Small intestine (tissue), 7 donors: ENCODE results near the gene EXOC3. TPM values are rescaled to one million over a fixed set of nuclear protein-coding genes. Genes with fewer than 3 reads are reported as not detected.
A peak's percentile ranks its signal among the peaks of the same experiment; 100 is the strongest.

Source experiments
- DNase-seq, 2 donors: peaks; one replicate each; pipeline versions ENCODE4 v3.0.0 to v3.0.0-alpha.2; 2013
- FAIRE-seq: peaks from 2 replicates; lab custom pipeline; 2012; peaks lifted over from hg19 to GRCh38; lab: Jason Lieb, UNC
- H3K27ac ChIP-seq, 3 donors: one replicate each; pipeline ENCODE4 v1.5.1; 2013; ENCODE audit warnings: low read length in 2 of 3, mild to moderate bottlenecking in 2 of 3, control low read depth in 1 of 3, inconsistent platforms in 1 of 3, low read depth in 1 of 3, moderate library complexity in 1 of 3
- H3K27me3 ChIP-seq, 3 donors: one replicate each; pipeline ENCODE4 v1.6.1; 2013; ENCODE audit warnings: low read length in 3 of 3, inconsistent platforms in 1 of 3; ENCODE audit not compliant: control insufficient read depth in 3 of 3, insufficient read depth in 3 of 3
- H3K36me3 ChIP-seq, 3 donors: one replicate each; pipeline ENCODE4 v1.6.1; 2013; ENCODE audit warnings: low read length in 3 of 3, inconsistent platforms in 1 of 3, low read depth in 1 of 3, mild to moderate bottlenecking in 1 of 3, moderate library complexity in 1 of 3; ENCODE audit not compliant: control insufficient read depth in 3 of 3, insufficient read depth in 2 of 3
- H3K4me1 ChIP-seq, 3 donors: one replicate each; pipeline ENCODE4 v1.6.1; 2013; ENCODE audit warnings: low read length in 2 of 3, inconsistent platforms in 1 of 3, low read depth in 1 of 3, mild to moderate bottlenecking in 1 of 3, moderate library complexity in 1 of 3; ENCODE audit not compliant: control insufficient read depth in 3 of 3, insufficient read depth in 2 of 3
- H3K4me3 ChIP-seq, 3 donors: one replicate each; pipeline ENCODE4 v1.5.1; 2013; ENCODE audit warnings: low read length in 3 of 3, control low read depth in 1 of 3, inconsistent platforms in 1 of 3, low read depth in 1 of 3, mild to moderate bottlenecking in 1 of 3, moderate library complexity in 1 of 3
- H3K9me3 ChIP-seq, 2 donors: one replicate each; pipeline ENCODE4 v1.6.1; 2013; ENCODE audit warnings: low read depth in 1 of 2, low read length in 1 of 2; ENCODE audit not compliant: control insufficient read depth in 2 of 2, insufficient read depth in 1 of 2
- WGBS, 3 donors: extraction: QIAGEN DNeasy Blood & Tissue Kit; methylation state at CpG; one replicate each; pipeline ENCODE4 v1.1.7; 2013; 5-methylcytosine and 5-hydroxymethylcytosine counted together
- polyA plus RNA-seq, 4 donors: library from polyadenylated mRNA; stranded (reverse) in 3 of 4; unstranded in 1 of 4; fragments of 200-250 nt in 3 of 4; fragments of 120-200 nt in 1 of 4; gene quantifications; one replicate each; pipeline versions ENCODE4 v1.2.1 to v1.2.3, GENCODE V29; 2013
- donor health status: healthy with polysubstance abuse.
- donor health status: control.
- donor health status: control.
- donor health status: Bipolar disorder and iron deficiency.
- donor health status: healthy.

Gene EXOC3
- polyA plus RNA-seq, 4 donors: 47.2 to 85.7 (median 64.4) TPM

GRCh38 chr5:427415-428087 lies 15.4 kb upstream of the EXOC3 start:
- WGBS, 3 donors: 92 to 95% (median 93%) methylated on average over 39 of the region's 39 CpGs
- peaks cover 0 to 5% (median 0%) of the 10 kb centered on the region in 3 donors for H3K36me3 ChIP-seq
- FAIRE-seq: no peak
- no peaks in the 10 kb centered on the region for H3K9me3 ChIP-seq
- H3K4me1 ChIP-seq: peaks cover 0 to 13% (median 0%) of the 10 kb centered on the region in 3 donors
- H3K27me3 ChIP-seq: no peaks in the 10 kb centered on the region
- DNase-seq: no peak
- no peak overlapping the region for H3K4me3 ChIP-seq
- H3K27ac ChIP-seq: no peak overlapping the region

DNA sequence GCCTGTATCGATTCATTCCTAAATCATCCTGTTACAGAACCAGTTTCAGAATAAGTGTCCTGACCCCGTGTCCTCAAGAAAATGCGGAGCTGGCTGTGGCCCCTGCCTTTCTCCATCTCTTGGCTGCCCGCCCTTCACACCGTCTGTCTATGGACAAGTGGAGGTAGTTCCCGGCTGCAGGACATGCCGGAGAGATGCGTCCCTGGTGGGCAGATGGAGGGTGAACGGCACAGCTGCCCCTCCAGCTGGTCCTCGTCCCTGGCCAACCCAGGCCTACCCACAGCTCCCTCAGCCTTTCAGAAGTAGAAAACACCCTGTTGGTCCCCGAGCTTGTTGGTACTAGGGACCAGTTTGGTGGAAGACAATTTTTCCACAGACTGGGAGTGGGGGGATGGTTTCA lies 14.8 kb upstream of the EXOC3 start:
- Histone ChIP-seq H3K4me3 (no peak overlapping the region), H3K27me3 (no peaks in the 10 kb centered on the region), H3K27ac (no peak overlapping the region), H3K9me3 (no peaks in the 10 kb centered on the region), H3K4me1 (peaks cover 0 to 13% (median 0%) of the 10 kb centered on the region in 3 donors), H3K36me3 (peaks cover 0 to 5% (median 0%) of the 10 kb centered on the region in 3 donors)
- 90% methylated on average over 11 of the region's 11 CpGs for WGBS, 3 donors
- DNase-seq (no peak), FAIRE-seq (no peak)

DNA sequence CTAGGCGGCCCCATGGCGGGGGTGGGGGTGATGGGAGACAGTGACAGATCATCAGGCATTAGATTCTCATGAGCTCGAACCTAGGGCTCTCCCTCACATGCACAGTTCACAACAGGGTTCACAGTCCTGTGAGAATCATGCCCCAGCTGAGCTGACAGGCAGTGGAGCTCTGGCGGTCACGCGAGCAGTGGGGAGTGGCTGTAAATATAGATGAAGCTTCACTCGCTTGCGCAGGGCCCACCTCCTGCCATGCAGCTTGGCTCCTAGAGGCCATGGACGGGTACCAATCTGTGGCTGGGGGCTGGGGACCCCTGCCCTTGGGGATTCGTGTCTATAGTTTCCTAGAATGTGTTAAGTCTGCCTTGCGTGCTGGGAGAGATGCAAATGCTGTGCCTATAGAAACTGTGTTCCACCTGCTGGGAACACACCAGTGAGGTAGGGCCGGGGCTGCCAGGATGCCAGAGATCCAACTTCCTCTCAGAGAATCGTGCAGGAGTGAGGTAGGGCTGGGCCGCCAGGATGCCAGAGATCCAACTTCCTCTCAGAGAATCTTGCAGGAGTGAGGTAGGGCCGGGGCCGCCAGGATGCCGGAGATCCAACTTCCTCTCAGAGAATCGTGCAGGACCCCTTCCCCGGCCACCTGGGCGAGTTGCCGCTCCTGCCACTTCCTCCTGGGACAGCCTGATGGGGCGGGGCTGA lies 14.1 kb upstream of the EXOC3 start:
- peaks cover 0 to 5% (median 0%) of the 10 kb centered on the region in 3 donors for H3K36me3 ChIP-seq
- peaks cover 0 to 13% (median 0%) of the 10 kb centered on the region in 3 donors for H3K4me1 ChIP-seq
- FAIRE-seq (no peak), DNase-seq (no peak)
- 70 to 82% (median 75%) methylated on average over 21 to 22 of the region's 22 CpGs for WGBS, 3 donors
- H3K27ac ChIP-seq: no peak overlapping the region
- H3K4me3 ChIP-seq: no peak overlapping the region
- no peaks in the 10 kb centered on the region for H3K9me3 ChIP-seq
- H3K27me3 ChIP-seq: no peaks in the 10 kb centered on the region

DNA sequence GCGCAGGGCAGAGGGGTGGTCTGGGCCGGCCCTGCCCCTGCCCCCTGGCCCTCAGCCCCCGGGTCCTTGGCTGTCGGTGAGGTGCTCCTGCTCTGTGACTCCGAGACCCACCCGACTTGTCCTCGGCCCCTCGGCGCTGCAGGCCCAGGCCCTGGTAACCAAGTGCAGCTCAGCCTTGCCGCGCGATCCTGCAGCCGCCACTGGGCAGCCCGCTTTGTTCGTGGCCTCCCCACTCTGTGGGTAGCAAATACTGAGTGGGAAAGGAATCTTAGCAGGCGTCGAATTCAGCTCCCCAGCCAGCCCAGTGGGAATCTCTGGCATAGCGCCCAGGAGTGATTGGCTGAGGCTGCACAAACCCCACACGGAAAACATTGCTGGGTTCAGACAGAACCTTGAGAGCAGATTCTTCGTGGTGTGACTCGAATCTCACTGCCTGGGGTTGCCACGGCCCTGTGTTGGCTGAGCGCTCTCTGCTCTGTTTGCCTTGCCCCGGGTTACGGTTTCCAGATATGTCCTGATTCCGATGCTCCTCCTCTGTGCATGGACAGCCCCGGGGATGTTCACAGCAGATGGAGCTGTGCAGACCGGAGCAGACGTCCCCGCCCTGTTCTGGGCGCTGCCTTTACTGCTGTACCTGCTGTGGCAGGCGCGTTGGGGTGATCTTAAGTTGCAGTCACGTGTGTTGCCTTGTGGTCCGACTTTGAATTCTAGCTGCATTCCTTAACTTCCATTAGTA lies 13.4 kb upstream of the EXOC3 start:
- H3K9me3 ChIP-seq: no peaks in the 10 kb centered on the region
- 55 to 74% (median 66%) methylated on average over 29 to 35 of the region's 35 CpGs for WGBS, 3 donors
- H3K27ac ChIP-seq: no peak overlapping the region
- H3K36me3 ChIP-seq: peaks cover 0 to 8% (median 0%) of the 10 kb centered on the region in 3 donors
- FAIRE-seq: no peak
- no peak overlapping the region for H3K4me3 ChIP-seq
- H3K4me1 ChIP-seq: peaks cover 0 to 13% (median 0%) of the 10 kb centered on the region in 3 donors
- DNase-seq: peak in 1 of 2 donors; percentile 30
- H3K27me3 ChIP-seq: no peaks in the 10 kb centered on the region

DNA sequence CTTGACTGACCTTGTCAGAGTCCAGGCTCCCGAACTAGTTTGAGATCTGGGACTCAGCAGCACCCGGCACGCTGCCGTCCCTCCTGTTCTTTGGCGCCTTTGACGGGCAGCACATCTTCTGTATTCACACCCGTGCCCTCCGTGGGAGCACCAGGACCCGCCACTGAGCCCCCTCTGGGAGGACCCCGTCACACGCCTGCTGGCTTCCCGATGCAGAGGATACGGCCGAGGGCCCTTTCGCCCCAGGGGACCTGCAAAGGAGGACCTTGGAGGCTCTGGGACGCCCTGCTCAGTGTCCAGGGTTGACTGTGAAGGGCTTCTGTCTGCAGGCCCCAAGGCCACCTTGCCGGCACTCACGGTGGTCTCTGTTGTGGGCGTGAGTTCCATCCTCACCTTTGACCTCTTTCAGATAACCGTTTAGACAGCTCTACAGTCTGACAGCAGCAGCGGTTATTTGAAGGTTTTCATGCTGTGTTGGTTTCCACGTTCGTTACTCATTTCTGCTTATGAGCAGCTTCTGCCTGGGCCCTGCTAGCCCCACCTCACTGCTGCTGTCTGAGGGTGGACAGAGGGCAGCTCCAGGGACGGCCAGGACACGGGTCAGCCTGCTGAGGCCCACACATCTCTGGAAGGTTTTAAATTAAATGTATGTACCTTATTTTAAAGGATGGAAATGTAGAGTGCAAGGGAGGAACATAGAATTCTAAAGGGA lies 12.6 kb upstream of the EXOC3 start:
- 72 to 82% (median 76%) methylated on average over 25 of the region's 25 CpGs for WGBS, 3 donors
- no peaks in the 10 kb centered on the region for H3K9me3 ChIP-seq
- H3K27ac ChIP-seq: no peak overlapping the region
- H3K36me3 ChIP-seq: peaks cover 0 to 8% (median 0%) of the 10 kb centered on the region in 3 donors
- H3K27me3 ChIP-seq: no peaks in the 10 kb centered on the region
- DNase-seq: no peak
- no peak overlapping the region for H3K4me3 ChIP-seq
- H3K4me1 ChIP-seq: peaks cover 0 to 13% (median 0%) of the 10 kb centered on the region in 3 donors
- no peak for FAIRE-seq

GRCh38 chr5:431001-431710 lies 11.8 kb upstream of the EXOC3 start:
- 34 to 42% (median 36%) methylated on average over 18 of the region's 18 CpGs for WGBS, 3 donors
- Histone ChIP-seq H3K9me3 (no peaks in the 10 kb centered on the region), H3K4me3 (no peak overlapping the region), H3K27ac (no peak overlapping the region), H3K36me3 (peaks cover 0 to 8% (median 0%) of the 10 kb centered on the region in 3 donors), H3K27me3 (no peaks in the 10 kb centered on the region), H3K4me1 (peaks cover 0 to 13% (median 0%) of the 10 kb centered on the region in 3 donors)
- no peak for FAIRE-seq
- peak; percentile 52 to 84 for DNase-seq

DNA sequence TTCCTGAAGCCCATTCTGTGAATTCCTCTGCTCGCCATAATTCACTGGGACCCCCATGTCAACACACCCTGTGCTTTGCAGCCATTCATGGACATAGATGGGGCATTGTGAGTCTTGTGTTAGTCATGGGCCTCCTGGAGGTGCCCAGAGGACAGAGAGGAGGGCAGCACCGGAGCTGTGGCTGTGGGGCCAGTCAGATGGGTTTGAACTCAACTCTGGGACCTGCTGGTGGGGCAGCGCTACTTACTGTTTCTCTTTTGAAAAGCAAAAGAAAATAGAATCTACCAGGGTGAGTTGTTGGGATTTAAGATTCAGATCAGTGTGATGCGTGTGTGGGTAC lies 11.3 kb upstream of the EXOC3 start:
- peaks cover 0 to 13% (median 0%) of the 10 kb centered on the region in 3 donors for H3K4me1 ChIP-seq
- no peaks in the 10 kb centered on the region for H3K9me3 ChIP-seq
- no peak for DNase-seq
- no peaks in the 10 kb centered on the region for H3K27me3 ChIP-seq
- H3K36me3 ChIP-seq: peaks cover 0 to 8% (median 0%) of the 10 kb centered on the region in 3 donors
- no peak for FAIRE-seq
- H3K4me3 ChIP-seq: no peak overlapping the region
- 93 to 95% (median 95%) methylated on average over 4 of the region's 4 CpGs for WGBS, 3 donors
- H3K27ac ChIP-seq: no peak overlapping the region
